ENCODE data around the gene AP2B1. TPM values are rescaled to one million over a fixed set of nuclear protein-coding genes. Genes with fewer than 3 reads are reported as not detected.

The AP2B1 gene
- total and polyA plus RNA-seq, 9 of the 15 experiments (the other 6 are each of a cell fraction or from before 2014, with no cell fraction given): 60.1 to 287 (median 105) TPM

DNA sequence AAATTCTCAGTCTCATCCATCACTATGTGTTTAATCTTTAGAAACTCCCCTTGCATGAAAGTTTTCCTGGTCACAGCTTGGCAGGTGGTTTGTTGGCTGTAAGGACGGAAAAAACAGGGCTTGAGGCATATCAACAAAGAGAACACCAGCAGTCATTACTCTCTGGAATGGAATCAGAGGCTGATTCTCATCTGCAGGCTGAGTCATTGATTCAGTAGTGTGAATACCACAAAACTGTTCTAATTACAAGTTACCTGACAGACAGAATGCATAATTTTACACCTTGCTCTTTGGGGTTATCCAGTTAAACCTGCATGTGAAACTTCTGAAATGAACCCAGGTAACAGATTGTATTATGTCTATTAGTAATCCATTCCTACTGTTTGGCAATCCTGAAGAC is 38.1 kb upstream of the AP2B1 start:
- Histone ChIP-seq H3K4me1 (replicated peaks in 1 of 2; ENCODE audit: control insufficient read depth in 2 of 2, insufficient read depth in 2 of 2, low read length in 2 of 2) (no peaks in the 10 kb centered on the region; a peak in 1 of 5 replicates), H2AFZ (ENCODE audit: low read depth, low read length) (no peak overlapping the region), H3K9me3 (replicated peaks; ENCODE audit: control insufficient read depth, insufficient read depth, low read depth, low read length) (no peaks in the 10 kb centered on the region), H3K4me2 (ENCODE audit: insufficient read depth, low read length) (no peak overlapping the region), H3K36me3 (ENCODE audit: control insufficient read depth, insufficient read depth, low read length) (no peaks in the 10 kb centered on the region; the same call in 2 of the 3 replicates), H3K4me3 (no peak overlapping the region), H4K20me1 (replicated peaks; ENCODE audit: control insufficient read depth, insufficient read depth, low read length) (no peaks in the 10 kb centered on the region), H3K9ac (ENCODE audit: insufficient read depth in 1 of 2, low read depth in 2 of 2, low read length in 2 of 2) (no peak overlapping the region), H3K79me2 (ENCODE audit: control insufficient read depth, insufficient read depth, low read length) (no peaks in the 10 kb centered on the region), H3K27me3 (ENCODE audit: control insufficient read depth in 2 of 2, insufficient read depth in 2 of 2, low read length in 2 of 2) (no peaks in the 10 kb centered on the region), H3K27ac (ENCODE audit: extremely low read depth, low read depth, low read length) (no peak overlapping the region), H3K9me1 (ENCODE audit: control insufficient read depth, insufficient read depth, low read length) (no peaks in the 10 kb centered on the region)
- DNase-seq (ENCODE audit: extremely low read depth in 1 of 4, low spot score in 3 of 4) (no peak), FAIRE-seq (no peak), ATAC-seq (no peak)
- TF ChIP-seq MCM7 (IDR thresholded peaks at IDR 0.05) (no peak), FOXA1 (IDR thresholded peaks at IDR 0.05; ENCODE audit: borderline replicate concordance) (no peak), GABPB2 (CRISPR knock-in tag; conservative IDR thresholded peaks at IDR 0.05) (no peak), CTBP1 (IDR thresholded peaks at IDR 0.05; ENCODE audit: borderline replicate concordance) (no peak), RBM34 (IDR thresholded peaks at IDR 0.05; ENCODE audit: borderline replicate concordance, insufficient read depth, low read length) (no peak), YBX1 (IDR thresholded peaks at IDR 0.05) (no peak), ZSCAN29 (IDR thresholded peaks at IDR 0.05) (no peak), HNRNPH1 (optimal IDR thresholded peaks at IDR 0.05; ENCODE audit: low read depth, low read length) (no peak), MTA2 (IDR thresholded peaks at IDR 0.05; ENCODE audit: low read depth) (no peak), FOXJ3 (CRISPR knock-in tag; IDR thresholded peaks at IDR 0.05) (no peak), ZNF384 (IDR thresholded peaks at IDR 0.05; ENCODE audit: low read depth, low read length) (no peak), CBX1 (IDR thresholded peaks at IDR 0.05; ENCODE audit: low read depth) (no peak), ZNF197 (CRISPR knock-in tag; IDR thresholded peaks at IDR 0.05; ENCODE audit: low read depth) (no peak), BHLHE40 (IDR thresholded peaks at IDR 0.05; ENCODE audit: low read length) (no peak)
- TF ChIP-seq, protein P1, sequence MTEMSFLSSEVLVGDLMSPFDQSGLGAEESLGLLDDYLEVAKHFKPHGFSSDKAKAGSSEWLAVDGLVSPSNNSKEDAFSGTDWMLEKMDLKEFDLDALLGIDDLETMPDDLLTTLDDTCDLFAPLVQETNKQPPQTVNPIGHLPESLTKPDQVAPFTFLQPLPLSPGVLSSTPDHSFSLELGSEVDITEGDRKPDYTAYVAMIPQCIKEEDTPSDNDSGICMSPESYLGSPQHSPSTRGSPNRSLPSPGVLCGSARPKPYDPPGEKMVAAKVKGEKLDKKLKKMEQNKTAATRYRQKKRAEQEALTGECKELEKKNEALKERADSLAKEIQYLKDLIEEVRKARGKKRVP (CRISPR knock-in tag; IDR thresholded peaks at IDR 0.05): no peak
- TF ChIP-seq, protein P2, sequence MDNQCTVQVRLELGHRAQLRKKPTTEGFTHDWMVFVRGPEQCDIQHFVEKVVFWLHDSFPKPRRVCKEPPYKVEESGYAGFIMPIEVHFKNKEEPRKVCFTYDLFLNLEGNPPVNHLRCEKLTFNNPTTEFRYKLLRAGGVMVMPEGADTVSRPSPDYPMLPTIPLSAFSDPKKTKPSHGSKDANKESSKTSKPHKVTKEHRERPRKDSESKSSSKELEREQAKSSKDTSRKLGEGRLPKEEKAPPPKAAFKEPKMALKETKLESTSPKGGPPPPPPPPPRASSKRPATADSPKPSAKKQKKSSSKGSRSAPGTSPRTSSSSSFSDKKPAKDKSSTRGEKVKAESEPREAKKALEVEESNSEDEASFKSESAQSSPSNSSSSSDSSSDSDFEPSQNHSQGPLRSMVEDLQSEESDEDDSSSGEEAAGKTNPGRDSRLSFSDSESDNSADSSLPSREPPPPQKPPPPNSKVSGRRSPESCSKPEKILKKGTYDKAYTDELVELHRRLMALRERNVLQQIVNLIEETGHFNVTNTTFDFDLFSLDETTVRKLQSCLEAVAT (IDR thresholded peaks at IDR 0.05): no peak
- TF ChIP-seq, protein P3, sequence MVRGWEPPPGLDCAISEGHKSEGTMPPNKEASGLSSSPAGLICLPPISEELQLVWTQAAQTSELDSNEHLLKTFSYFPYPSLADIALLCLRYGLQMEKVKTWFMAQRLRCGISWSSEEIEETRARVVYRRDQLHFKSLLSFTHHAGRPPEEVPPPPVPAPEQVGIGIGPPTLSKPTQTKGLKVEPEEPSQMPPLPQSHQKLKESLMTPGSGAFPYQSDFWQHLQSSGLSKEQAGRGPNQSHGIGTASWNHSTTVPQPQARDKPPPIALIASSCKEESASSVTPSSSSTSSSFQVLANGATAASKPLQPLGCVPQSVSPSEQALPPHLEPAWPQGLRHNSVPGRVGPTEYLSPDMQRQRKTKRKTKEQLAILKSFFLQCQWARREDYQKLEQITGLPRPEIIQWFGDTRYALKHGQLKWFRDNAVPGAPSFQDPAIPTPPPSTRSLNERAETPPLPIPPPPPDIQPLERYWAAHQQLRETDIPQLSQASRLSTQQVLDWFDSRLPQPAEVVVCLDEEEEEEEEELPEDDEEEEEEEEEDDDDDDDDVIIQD (CRISPR knock-in tag; IDR thresholded peaks at IDR 0.05): no peak
- 24% methylated on average over 1 of the region's 1 CpG for WGBS (ENCODE audit: insufficient coverage, low coverage, missing lambda C conversion rate)
- BruUV-seq (replicated peaks): no TSS peak
- ChIA-PET CTCF (ENCODE audit: low intra/inter-chr PET ratio) (no interaction called here), POLR2A (no interaction called here)
- intact Hi-C loops (cut with micrococcal nuclease): no loop called here
- in situ Hi-C loops (cut with MboI): no loop called here

All from K562 (cell line).